ENCODE results near the gene KIF9. TPM values are rescaled to one million over a fixed set of nuclear protein-coding genes. Genes with fewer than 3 reads are reported as not detected.

Gene KIF9
- total RNA-seq, 1 donor from 2014 or later, result 7.5 TPM

DNA sequence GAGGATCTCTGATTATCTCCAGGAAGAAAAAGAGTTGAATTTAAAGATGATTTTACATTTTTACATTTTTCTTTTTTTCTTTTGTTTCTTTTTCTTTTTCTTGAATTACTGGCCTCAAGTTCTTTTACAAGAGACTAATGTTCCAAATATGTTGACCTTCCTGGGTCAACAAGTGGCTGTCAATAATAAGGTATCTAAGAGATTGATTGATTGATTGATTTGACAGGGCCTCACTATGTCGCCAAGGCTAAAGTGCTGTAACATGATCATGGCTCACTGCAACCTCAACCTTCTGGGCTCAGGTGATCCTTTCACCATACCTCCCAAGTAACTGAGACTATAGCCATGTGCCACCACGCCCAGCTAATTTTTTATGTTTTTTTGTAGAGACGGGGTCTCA, 44.6 kb downstream of the KIF9 start:
- Mint-ChIP-seq H3K4me3 (ENCODE audit: unreplicated experiment) (no peak overlapping the region), H3K27ac (ENCODE audit: unreplicated experiment) (no peak overlapping the region), H3K4me1 (ENCODE audit: low read depth, unreplicated experiment) (peaks cover 7% of the 10 kb centered on the region), H3K36me3 (ENCODE audit: low read depth, unreplicated experiment) (peaks cover 14% of the 10 kb centered on the region), H3K9me3 (ENCODE audit: unreplicated experiment) (peaks cover 1% of the 10 kb centered on the region), H3K27me3 (ENCODE audit: low read depth, unreplicated experiment) (no peaks in the 10 kb centered on the region)
- Histone ChIP-seq H3K27me3 (ENCODE audit: insufficient read depth, low read length) (no peaks in the 10 kb centered on the region), H3K4me1 (ENCODE audit: insufficient read depth, low read length) (peaks cover 2% of the 10 kb centered on the region), H3K4me2 (ENCODE audit: low read length) (no peak overlapping the region), H3K9ac (ENCODE audit: low read length) (no peak overlapping the region), H3K9me3 (ENCODE audit: insufficient read depth, low read depth, low read length) (no peaks in the 10 kb centered on the region), H2AFZ (ENCODE audit: low read depth, low read length) (no peak overlapping the region), H3K27ac (ENCODE audit: low read depth, low read length) (no peak overlapping the region), H4K20me1 (ENCODE audit: insufficient read depth, low read length) (no peaks in the 10 kb centered on the region), H3K36me3 (ENCODE audit: insufficient read depth, low read length) (no peaks in the 10 kb centered on the region), H3K4me3 (ENCODE audit: insufficient read depth, low read depth, low read length) (no peak overlapping the region), H3K79me2 (ENCODE audit: insufficient read depth, low read length) (no peaks in the 10 kb centered on the region)
- no peak for DNase-seq (ENCODE audit: low read depth)
- FAIRE-seq, result no peak
- no peak for TF ChIP-seq EZH2 (IDR thresholded peaks at IDR 0.05; ENCODE audit: insufficient read depth, low read length)
- TF ChIP-seq, protein P1, sequence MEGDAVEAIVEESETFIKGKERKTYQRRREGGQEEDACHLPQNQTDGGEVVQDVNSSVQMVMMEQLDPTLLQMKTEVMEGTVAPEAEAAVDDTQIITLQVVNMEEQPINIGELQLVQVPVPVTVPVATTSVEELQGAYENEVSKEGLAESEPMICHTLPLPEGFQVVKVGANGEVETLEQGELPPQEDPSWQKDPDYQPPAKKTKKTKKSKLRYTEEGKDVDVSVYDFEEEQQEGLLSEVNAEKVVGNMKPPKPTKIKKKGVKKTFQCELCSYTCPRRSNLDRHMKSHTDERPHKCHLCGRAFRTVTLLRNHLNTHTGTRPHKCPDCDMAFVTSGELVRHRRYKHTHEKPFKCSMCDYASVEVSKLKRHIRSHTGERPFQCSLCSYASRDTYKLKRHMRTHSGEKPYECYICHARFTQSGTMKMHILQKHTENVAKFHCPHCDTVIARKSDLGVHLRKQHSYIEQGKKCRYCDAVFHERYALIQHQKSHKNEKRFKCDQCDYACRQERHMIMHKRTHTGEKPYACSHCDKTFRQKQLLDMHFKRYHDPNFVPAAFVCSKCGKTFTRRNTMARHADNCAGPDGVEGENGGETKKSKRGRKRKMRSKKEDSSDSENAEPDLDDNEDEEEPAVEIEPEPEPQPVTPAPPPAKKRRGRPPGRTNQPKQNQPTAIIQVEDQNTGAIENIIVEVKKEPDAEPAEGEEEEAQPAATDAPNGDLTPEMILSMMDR (IDR thresholded peaks at IDR 0.05; ENCODE audit: insufficient read depth, low read depth, low read length), result no peak

DNA sequence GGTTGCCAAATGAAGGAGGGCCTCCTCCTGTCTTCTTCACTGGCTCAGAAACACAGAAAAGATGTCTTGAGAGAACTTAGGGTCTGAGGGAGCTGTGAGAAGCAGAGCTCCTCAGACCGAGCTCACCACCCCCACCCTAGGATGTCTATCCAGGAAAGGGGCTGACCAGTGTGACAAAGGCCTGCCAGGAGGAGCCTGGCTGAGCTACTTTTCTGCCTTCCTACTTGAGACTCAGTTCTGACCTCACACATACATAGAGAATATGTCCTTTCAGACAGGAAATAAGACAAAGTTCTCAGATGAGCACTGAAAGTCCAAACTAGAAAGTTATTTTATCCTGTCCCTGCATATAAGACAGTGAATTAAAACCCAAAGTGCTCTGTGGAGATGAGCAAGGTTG, 54.5 kb downstream of the KIF9 start:
- Histone ChIP-seq H3K36me3 (ENCODE audit: insufficient read depth, low read length) (no peaks in the 10 kb centered on the region), H4K20me1 (ENCODE audit: insufficient read depth, low read length) (no peaks in the 10 kb centered on the region), H3K9me3 (ENCODE audit: insufficient read depth, low read depth, low read length) (no peaks in the 10 kb centered on the region), H3K27ac (ENCODE audit: low read depth, low read length) (no peak overlapping the region), H3K79me2 (ENCODE audit: insufficient read depth, low read length) (no peaks in the 10 kb centered on the region), H3K4me1 (ENCODE audit: insufficient read depth, low read length) (no peaks in the 10 kb centered on the region), H3K9ac (ENCODE audit: low read length) (no peak overlapping the region), H2AFZ (ENCODE audit: low read depth, low read length) (no peak overlapping the region), H3K4me2 (ENCODE audit: low read length) (no peak overlapping the region), H3K4me3 (ENCODE audit: insufficient read depth, low read depth, low read length) (no peak overlapping the region), H3K27me3 (ENCODE audit: insufficient read depth, low read length) (no peaks in the 10 kb centered on the region)
- peak overlapping the region; percentile 47 for H3K27ac Mint-ChIP-seq (ENCODE audit: unreplicated experiment)
- no peak for DNase-seq (ENCODE audit: low read depth)
- peaks cover 3% of the 10 kb centered on the region for H3K9me3 Mint-ChIP-seq (ENCODE audit: unreplicated experiment)
- peaks cover 14% of the 10 kb centered on the region for H3K36me3 Mint-ChIP-seq (ENCODE audit: low read depth, unreplicated experiment)
- no peaks in the 10 kb centered on the region for H3K27me3 Mint-ChIP-seq (ENCODE audit: low read depth, unreplicated experiment)
- TF ChIP-seq, protein P1 (IDR thresholded peaks at IDR 0.05; ENCODE audit: insufficient read depth, low read depth, low read length), result no peak
- no peak for TF ChIP-seq EZH2 (IDR thresholded peaks at IDR 0.05; ENCODE audit: insufficient read depth, low read length)
- H3K4me3 Mint-ChIP-seq (ENCODE audit: unreplicated experiment), result no peak overlapping the region
- FAIRE-seq, result no peak
- H3K4me1 Mint-ChIP-seq (ENCODE audit: low read depth, unreplicated experiment), result peaks cover 16% of the 10 kb centered on the region

DNA sequence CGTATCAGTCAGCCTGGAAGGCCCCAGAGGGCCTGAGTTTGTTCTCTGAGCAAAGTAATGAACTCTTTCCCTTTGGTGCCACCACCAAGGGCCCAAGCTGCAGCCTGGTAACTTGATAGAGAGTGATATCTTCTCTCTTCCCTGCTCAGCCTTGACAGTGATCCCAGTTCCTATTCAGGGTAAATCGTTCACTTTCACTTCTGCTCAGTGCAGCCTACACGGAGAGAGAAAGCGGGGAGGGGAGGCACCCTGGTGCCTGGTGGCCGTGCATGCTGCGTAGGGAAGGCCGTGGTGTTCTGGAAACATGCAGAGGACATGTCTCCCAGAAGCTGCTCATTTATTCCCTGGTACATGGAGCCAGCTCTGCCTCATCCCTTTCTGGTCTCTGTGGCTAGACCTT, 54.9 kb downstream of the KIF9 start:
- no peaks in the 10 kb centered on the region for H4K20me1 ChIP-seq (ENCODE audit: insufficient read depth, low read length)
- TF ChIP-seq, protein P1 (IDR thresholded peaks at IDR 0.05; ENCODE audit: insufficient read depth, low read depth, low read length), result no peak
- no peak overlapping the region for H3K4me2 ChIP-seq (ENCODE audit: low read length)
- no peaks in the 10 kb centered on the region for H3K36me3 ChIP-seq (ENCODE audit: insufficient read depth, low read length)
- no peak overlapping the region for H3K4me3 Mint-ChIP-seq (ENCODE audit: unreplicated experiment)
- no peaks in the 10 kb centered on the region for H3K4me1 ChIP-seq (ENCODE audit: insufficient read depth, low read length)
- no peak for FAIRE-seq
- H3K36me3 Mint-ChIP-seq (ENCODE audit: low read depth, unreplicated experiment), result peaks cover 14% of the 10 kb centered on the region
- DNase-seq (ENCODE audit: low read depth), result no peak
- peaks cover 16% of the 10 kb centered on the region for H3K4me1 Mint-ChIP-seq (ENCODE audit: low read depth, unreplicated experiment)
- H3K27ac ChIP-seq (ENCODE audit: low read depth, low read length), result no peak overlapping the region
- no peaks in the 10 kb centered on the region for H3K27me3 ChIP-seq (ENCODE audit: insufficient read depth, low read length)
- H3K27ac Mint-ChIP-seq (ENCODE audit: unreplicated experiment), result peak overlapping the region; percentile 47
- no peaks in the 10 kb centered on the region for H3K79me2 ChIP-seq (ENCODE audit: insufficient read depth, low read length)
- H3K9ac ChIP-seq (ENCODE audit: low read length), result no peak overlapping the region
- H3K9me3 Mint-ChIP-seq (ENCODE audit: unreplicated experiment), result peaks cover 3% of the 10 kb centered on the region
- no peak overlapping the region for H2AFZ ChIP-seq (ENCODE audit: low read depth, low read length)
- H3K4me3 ChIP-seq (ENCODE audit: insufficient read depth, low read depth, low read length), result no peak overlapping the region
- H3K27me3 Mint-ChIP-seq (ENCODE audit: low read depth, unreplicated experiment), result no peaks in the 10 kb centered on the region
- no peaks in the 10 kb centered on the region for H3K9me3 ChIP-seq (ENCODE audit: insufficient read depth, low read depth, low read length)

Measured in astrocyte (in vitro differentiated cells and primary cell).